Stimulated activated CD8-positive, alpha-beta memory T cell treated with anti-CD3 and anti-CD28 coated beads, Interleukin-12 subunit alpha, Interleukin-12 subunit beta, amount 100 ng/mL, for 1 hour (primary cell): Measurements from ENCODE around the gene SHQ1.
"Not testable (repeated sequence)": the region's sequence is repeated elsewhere in the genome, so short reads cannot be mapped to it uniquely, and the experiment has no call there.

Experiments used
- DNase-seq: peaks from one replicate; pipeline ENCODE4 v3.0.0-alpha.2; 2020; ENCODE audit warnings: low read depth

The SHQ1 gene

GRCh38 chr3:72719137-72719536 lies 129.1 kb downstream of the SHQ1 start:
- no peak for DNase-seq

GRCh38 chr3:72714135-72714534 lies 134.1 kb downstream of the SHQ1 start:
- not testable (repeated sequence) for DNase-seq

- not testable (repeated sequence) for DNase-seq
Measured at GRCh38 chr3:72710471-72710870, 137.8 kb downstream of the SHQ1 start.

- no peak for DNase-seq
Measured at GRCh38 chr3:72708441-72708840, 139.8 kb downstream of the SHQ1 start.

- DNase-seq, result no peak
Measured at GRCh38 chr3:72702997-72703396, 145.2 kb downstream of the SHQ1 start.

GRCh38 chr3:72702390-72702789 lies 145.9 kb downstream of the SHQ1 start:
- DNase-seq, result no peak

GRCh38 chr3:72700106-72700505 lies 148.1 kb downstream of the SHQ1 start:
- no peak for DNase-seq

GRCh38 chr3:72699631-72700030 lies 148.6 kb downstream of the SHQ1 start:
- DNase-seq, result no peak
